ENCODE results near the gene DBR1.

The DBR1 gene

DNA sequence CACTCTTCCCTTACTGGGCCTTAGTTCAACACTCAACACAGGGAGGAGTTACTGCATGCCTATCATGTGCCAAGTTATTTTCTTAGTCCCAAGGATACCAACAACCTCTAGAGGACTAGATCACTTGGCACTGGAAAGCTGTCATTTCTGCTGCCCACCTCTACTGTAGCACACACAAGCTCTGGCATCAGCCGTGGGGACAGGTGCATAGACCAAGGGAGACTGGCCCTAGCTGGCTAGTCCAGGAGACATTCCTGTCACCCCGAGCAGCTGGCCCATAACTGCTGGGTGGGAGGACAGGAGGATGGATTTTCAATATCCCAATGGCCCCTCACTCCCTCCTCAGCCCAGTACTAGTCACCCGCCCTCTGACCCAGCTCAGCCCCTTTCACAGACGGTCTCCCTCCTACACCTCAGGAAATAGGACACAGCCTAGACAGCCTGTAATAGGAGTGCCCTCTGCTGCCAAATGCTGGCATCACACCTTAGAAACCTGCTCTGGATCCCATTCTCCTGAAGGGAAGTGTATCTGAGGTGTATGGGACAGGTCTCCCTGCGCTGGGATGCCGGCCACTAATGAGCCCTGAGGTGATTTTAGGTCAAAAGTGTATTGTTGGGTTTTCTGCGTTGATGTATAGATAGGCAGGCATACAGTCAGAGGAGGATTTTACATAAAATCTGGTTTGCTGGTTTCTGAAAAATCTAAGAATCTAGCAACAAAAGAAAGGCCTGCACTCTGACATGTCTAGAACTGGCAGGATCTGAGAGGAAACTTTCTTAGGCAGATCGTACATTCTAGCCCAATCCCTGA, 55.9 kb downstream of the DBR1 start:
- peak; percentile 44 for DNase-seq

DNA sequence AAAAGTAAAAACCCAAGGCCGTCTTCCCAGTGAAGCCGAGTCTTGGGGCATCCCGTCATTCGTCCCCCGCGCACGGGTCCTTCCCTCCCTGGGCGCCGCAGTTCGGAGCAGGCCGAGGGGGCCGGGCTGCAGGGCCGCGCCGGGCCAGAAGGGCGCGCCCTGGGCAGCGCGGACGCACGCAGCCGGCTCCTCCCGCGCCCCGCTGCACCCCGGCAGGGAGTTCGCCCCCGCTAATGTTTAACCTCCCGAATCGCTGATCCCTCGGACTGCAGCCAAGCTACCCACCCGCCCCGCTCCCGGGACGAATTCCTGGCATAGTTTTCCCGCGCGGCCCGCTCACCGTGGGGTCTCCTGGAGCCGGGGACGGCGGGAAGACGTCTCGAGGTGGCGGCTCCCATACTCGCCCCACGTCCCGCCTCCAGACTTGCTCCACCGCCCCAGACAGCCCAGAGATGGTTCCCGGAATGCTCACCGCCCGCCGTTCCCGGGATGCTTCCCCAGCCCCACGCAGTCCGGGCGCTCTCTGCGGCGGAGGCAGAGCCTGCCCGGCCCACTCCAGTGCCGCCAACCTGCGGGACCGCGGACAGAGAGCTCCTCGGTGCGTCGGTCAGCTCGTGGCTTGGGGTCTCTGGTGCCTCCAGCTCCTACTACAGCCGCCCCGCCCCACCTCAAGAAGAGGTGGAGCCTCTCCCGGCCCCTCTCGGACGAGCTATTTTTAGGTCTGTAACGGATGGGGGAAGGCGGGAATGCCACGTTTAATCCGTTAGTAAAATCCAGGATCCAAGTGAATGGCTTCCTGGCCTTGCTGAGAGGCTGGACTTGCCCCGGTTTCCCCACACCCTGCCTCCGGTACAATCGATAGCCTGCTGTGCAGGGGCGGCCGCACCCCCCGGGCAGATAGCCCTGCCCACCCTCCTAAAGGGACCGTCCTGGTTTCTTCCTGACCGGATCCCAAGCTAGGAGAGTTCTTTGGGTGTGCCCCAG, 59.4 kb downstream of the DBR1 start, which contains the start of gene DZIP1L:
Gene DZIP1L (minus strand): TSS at position 621 of the 984 bp plus-strand sequence. CDS start 11,637 bp downstream, outside the sequence.
- DNase-seq: no peak

DNA sequence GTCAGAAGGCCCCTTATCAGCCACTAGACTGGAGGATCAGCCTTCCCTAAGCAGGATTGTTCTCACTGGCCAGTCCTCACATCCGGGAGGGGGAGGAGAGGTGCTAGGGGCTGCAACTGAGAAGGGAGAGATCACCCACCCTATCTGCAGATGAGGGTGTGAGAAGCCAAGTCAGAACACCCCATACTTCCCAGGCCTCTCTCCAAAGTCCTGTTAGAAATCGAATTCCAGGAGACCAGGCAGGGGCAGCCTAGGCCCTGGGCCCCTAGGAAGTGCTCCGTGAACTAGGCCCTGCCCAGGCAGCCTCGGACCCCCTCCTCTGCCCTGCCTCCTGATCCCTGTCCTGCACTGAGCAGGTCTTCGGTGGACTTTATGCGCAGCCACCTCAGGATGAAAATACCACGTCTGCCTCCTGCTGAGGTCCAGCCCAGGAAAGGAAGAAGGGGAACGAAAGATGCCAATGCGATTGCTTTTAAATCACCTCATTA, 60.2 kb downstream of the DBR1 start:
- no peak for DNase-seq

DNA sequence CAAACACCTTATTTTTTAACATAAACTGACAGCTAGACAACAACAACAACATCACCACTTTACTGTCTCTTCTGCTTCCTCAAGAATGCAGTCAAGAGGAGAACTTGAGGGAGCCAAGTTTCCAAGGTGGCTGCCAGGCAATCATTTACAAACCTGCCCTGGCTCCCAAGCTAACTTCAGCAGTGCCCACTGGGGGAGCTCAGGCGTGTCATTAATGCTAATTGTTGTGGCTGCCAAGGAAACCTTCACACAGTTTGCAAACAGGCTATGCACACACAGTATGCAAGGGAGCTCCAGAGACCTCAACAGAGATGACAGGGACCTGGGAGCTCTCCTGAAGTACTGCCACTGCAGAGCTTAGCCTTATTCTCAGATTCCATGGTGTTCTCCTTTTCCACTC, 61.4 kb downstream of the DBR1 start:
- DNase-seq: no peak

DNA sequence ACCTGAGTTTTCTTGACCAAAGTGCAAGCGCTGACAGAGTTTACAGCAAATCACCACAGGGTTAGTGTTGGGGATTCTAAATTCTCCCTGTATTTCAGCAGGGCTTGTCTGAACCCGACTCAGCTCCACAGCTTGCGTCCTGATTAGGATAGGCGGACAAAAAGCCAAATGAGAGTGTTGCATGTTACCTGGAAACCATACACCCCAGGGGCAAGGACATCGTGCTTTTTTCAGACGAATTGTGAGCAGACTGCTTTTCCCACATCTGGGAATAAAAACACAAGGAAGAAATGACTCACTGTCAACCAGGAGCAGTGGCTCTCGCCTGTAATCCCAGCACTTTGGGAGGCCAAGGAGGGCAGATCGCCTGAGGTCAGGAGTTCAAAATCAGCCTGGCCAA, 62.4 kb downstream of the DBR1 start:
- DNase-seq: no peak

All from CD4-positive, alpha-beta T cell treated with Interleukin-4 for 4 hours (primary cell).